Gastrocnemius medialis (tissue), 4 donors: ENCODE results near the gene LRRN3. TPM values are rescaled to one million over a fixed set of nuclear protein-coding genes. Genes with fewer than 3 reads are reported as not detected.
A peak's percentile ranks its signal among the peaks of the same experiment; 100 is the strongest.

Experiments used
- ATAC-seq, 2 donors: fragments of 150-250 bp; one replicate each; pipeline ENCODE4 v1.9.1; 2016
- DNase-seq, 2 donors: peaks; one replicate each; pipeline ENCODE4 v3.0.0-alpha.2; 2019
- H3K27ac ChIP-seq, 4 donors: fragments of 200-600 bp; sonication (generic); 1 replicate in 1 of 4; 2 replicates in 3 of 4; pipeline ENCODE4 v1.5.1; 2016 to 2018; ENCODE audit warnings: mild to moderate bottlenecking in 2 of 4, moderate library complexity in 1 of 4
- H3K27me3 ChIP-seq, 3 donors: fragments of 200-600 bp; sonication (generic) in 2 of 3; 1 replicate in 1 of 3; 2 replicates in 2 of 3; pipeline versions ENCODE4 v1.5.1 to v1.6.0; 2016 to 2019; ENCODE audit warnings: mild to moderate bottlenecking in 1 of 3, moderate library complexity in 1 of 3
- H3K36me3 ChIP-seq, 2 donors: fragments of 200-600 bp; sonication (generic) in 1 of 2; one replicate each; pipeline ENCODE4 v1.5.1; 2017 to 2018
- H3K4me1 ChIP-seq, 2 donors: fragments of 200-600 bp; sonication (generic) in 1 of 2; one replicate each; pipeline ENCODE4 v1.5.1; 2016 to 2017; ENCODE audit warnings: mild to moderate bottlenecking in 2 of 2
- H3K4me3 ChIP-seq, 4 donors: fragments of 200-600 bp; sonication (generic) in 3 of 4; 1 replicate in 1 of 4; 2 replicates in 3 of 4; pipeline ENCODE4 v1.5.1; 2016 to 2019; ENCODE audit warnings: mild to moderate bottlenecking in 2 of 4
- H3K9me3 ChIP-seq, 3 donors: fragments of 200-600 bp; sonication (generic) in 2 of 3; 1 replicate in 1 of 3; 2 replicates in 2 of 3; pipeline ENCODE4 v1.5.1; 2016 to 2019
- POLR2A ChIP-seq, 2 donors: fragments of 450-650 bp; IDR thresholded peaks; one replicate each; pipeline ENCODE4 v1.6.1; 2017; ENCODE audit warnings: antibody characterized with exemption in 2 of 2, mild to moderate bottlenecking in 2 of 2, moderate library complexity in 2 of 2
- in situ Hi-C, 4 donors: fragments of 200-750 bp; cut with MboI; loops; one replicate each; pipeline versions ENCODE4 v1.15.0 to v1.8.0; 2017; ENCODE audit warnings: low sequenced_read_pairs in 4 of 4
- intact Hi-C: fragments of 100-400 bp; cut with DNase I; formaldehyde crosslinking; loops from one replicate; pipeline ENCODE4 v1.15.1; 2023; ENCODE audit warnings: low total_unique reads
- total RNA-seq, 4 donors: library from RNA; depleted of rRNA; stranded (reverse); fragments of >200 nt; gene quantifications; one replicate each; pipeline versions ENCODE4 v1.1.0 to v1.2.3, GENCODE V29; 2016
- TF ChIP-seq, protein P1 (sequence below), 5 experiments: fragments of 450-650 bp in 3 of 5; fragments of 200-600 bp in 2 of 5; sonication (generic) in 2 of 5; IDR thresholded peaks in 4 of 5; conservative IDR thresholded peaks in 1 of 5; 1 replicate in 4 of 5; 2 replicates in 1 of 5; pipeline ENCODE4 v1.5.1; 2016 to 2019; ENCODE audit warnings: antibody characterized with exemption in 5 of 5, mild to moderate bottlenecking in 3 of 5, moderate library complexity in 3 of 5

The LRRN3 gene
- total RNA-seq, 4 donors from 2014 or later = 0.42 to 11.7 (median 6.9) TPM

DNA sequence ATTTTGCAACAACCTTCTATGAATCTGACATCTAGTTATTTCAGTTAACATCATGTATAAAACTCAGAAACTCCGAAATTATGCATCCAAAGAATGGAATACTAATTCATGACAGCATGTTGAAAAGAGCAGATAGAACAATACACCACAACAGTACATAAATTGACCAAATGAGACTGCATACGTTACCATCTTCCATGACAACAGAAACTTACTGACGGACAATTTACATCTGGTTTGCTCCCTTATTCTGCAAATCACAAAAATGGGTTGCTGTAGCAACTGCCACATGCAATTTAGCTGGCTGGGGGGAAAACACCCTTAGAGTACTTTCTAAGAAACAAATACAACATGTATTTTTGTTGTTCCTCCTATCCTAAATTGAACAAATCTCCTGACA is 14.3 kb downstream of the LRRN3 start:
- Histone ChIP-seq H3K4me3 (no peak overlapping the region), H3K36me3 (no peaks in the 10 kb centered on the region), H3K27me3 (no peaks in the 10 kb centered on the region), H3K27ac (no peak overlapping the region), H3K9me3 (no peaks in the 10 kb centered on the region), H3K4me1 (peaks cover 0 to 17% of the 10 kb centered on the region in 2 donors)
- TF ChIP-seq POLR2A (IDR thresholded peaks at IDR 0.05) = no peak
- TF ChIP-seq, protein P1, sequence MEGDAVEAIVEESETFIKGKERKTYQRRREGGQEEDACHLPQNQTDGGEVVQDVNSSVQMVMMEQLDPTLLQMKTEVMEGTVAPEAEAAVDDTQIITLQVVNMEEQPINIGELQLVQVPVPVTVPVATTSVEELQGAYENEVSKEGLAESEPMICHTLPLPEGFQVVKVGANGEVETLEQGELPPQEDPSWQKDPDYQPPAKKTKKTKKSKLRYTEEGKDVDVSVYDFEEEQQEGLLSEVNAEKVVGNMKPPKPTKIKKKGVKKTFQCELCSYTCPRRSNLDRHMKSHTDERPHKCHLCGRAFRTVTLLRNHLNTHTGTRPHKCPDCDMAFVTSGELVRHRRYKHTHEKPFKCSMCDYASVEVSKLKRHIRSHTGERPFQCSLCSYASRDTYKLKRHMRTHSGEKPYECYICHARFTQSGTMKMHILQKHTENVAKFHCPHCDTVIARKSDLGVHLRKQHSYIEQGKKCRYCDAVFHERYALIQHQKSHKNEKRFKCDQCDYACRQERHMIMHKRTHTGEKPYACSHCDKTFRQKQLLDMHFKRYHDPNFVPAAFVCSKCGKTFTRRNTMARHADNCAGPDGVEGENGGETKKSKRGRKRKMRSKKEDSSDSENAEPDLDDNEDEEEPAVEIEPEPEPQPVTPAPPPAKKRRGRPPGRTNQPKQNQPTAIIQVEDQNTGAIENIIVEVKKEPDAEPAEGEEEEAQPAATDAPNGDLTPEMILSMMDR (IDR thresholded peaks at IDR 0.05 in 4 of 5, conservative IDR thresholded peaks at IDR 0.05 in 1 of 5) = no peak
- DNase-seq (no peak), ATAC-seq (no peak)
- intact Hi-C loops (no loop called here), in situ Hi-C loops (no loop called here)

DNA sequence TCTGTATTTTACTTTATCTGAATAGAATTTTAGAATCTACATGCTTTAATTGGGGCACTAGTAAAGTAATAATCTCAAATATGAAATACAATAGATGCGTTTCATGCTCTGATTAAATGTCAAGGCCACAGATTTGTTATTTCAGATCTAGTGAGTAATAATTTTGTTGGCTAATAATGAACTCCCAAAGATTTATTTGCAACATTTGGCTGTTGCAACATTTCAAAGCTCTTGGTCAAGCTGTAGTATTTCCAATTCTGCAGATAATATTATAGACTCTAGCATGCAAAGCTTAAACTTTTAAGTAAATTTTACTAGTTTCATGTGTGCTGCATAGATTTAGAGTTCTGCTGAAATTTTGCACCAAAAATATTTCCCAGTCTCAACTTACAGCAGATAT is 16.7 kb downstream of the LRRN3 start:
- in situ Hi-C loops = no loop called here
- ATAC-seq (peak in 1 of 2 donors; percentile 71), DNase-seq (no peak)
- Histone ChIP-seq H3K36me3 (no peaks in the 10 kb centered on the region), H3K4me1 (peaks cover 0 to 17% of the 10 kb centered on the region in 2 donors), H3K27me3 (no peaks in the 10 kb centered on the region), H3K4me3 (no peak overlapping the region), H3K27ac (no peak overlapping the region), H3K9me3 (no peaks in the 10 kb centered on the region)
- TF ChIP-seq POLR2A (IDR thresholded peaks at IDR 0.05) = no peak
- TF ChIP-seq, protein P1 (IDR thresholded peaks at IDR 0.05 in 4 of 5, conservative IDR thresholded peaks at IDR 0.05 in 1 of 5) = no peak
- intact Hi-C loops = no loop called here

DNA sequence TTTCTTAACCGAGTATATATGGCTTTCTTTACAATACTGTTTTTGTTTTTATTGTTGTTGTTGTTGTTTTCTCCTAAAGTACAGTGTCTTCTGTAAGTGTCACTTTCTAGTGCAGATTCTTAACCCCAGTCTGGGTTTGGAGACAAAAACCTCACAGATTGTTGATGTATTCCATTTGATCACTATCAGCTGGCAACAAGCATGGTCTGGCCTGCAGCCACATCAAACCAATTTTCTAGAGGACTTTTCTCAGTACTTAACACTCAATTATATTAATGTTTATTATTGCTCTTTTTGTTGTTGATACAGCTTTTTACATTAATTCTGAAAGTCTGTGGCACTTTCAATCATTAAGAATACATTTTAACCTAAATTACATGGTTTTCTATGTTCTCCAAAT is 17.1 kb downstream of the LRRN3 start:
- Histone ChIP-seq H3K27ac (no peak overlapping the region), H3K9me3 (no peaks in the 10 kb centered on the region), H3K4me1 (peaks cover 0 to 17% of the 10 kb centered on the region in 2 donors), H3K36me3 (no peaks in the 10 kb centered on the region), H3K4me3 (no peak overlapping the region), H3K27me3 (no peaks in the 10 kb centered on the region)
- in situ Hi-C loops (no loop called here), intact Hi-C loops (no loop called here)
- ATAC-seq (no peak), DNase-seq (no peak)
- TF ChIP-seq, protein P1 (IDR thresholded peaks at IDR 0.05 in 4 of 5, conservative IDR thresholded peaks at IDR 0.05 in 1 of 5) = no peak
- no peak for TF ChIP-seq POLR2A (IDR thresholded peaks at IDR 0.05)

DNA sequence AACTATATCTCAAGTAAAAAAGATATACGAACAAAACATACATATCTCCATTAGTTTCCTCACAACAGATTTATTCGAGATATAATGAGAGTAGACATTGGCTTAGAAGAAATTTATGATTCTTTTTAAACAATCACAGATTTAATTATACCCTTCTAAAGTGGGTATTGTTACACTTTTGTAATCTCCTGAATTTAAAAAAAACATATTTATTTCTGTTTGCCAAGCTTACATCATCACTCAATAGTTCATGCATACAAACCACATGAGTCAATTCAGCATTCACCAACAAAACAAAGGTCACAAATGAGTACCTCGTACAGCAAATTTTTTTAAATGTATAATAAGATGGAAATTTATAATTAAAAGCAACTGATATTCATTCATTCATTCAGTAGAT is 17.6 kb downstream of the LRRN3 start:
- Histone ChIP-seq H3K27me3 (no peaks in the 10 kb centered on the region), H3K4me3 (no peak overlapping the region), H3K9me3 (no peaks in the 10 kb centered on the region), H3K4me1 (peaks cover 0 to 17% of the 10 kb centered on the region in 2 donors), H3K27ac (no peak overlapping the region), H3K36me3 (no peaks in the 10 kb centered on the region)
- intact Hi-C loops = no loop called here
- TF ChIP-seq, protein P1 (IDR thresholded peaks at IDR 0.05 in 4 of 5, conservative IDR thresholded peaks at IDR 0.05 in 1 of 5) = no peak
- TF ChIP-seq POLR2A (IDR thresholded peaks at IDR 0.05) = no peak
- in situ Hi-C loops = no loop called here
- no peak for DNase-seq
- no peak for ATAC-seq

DNA sequence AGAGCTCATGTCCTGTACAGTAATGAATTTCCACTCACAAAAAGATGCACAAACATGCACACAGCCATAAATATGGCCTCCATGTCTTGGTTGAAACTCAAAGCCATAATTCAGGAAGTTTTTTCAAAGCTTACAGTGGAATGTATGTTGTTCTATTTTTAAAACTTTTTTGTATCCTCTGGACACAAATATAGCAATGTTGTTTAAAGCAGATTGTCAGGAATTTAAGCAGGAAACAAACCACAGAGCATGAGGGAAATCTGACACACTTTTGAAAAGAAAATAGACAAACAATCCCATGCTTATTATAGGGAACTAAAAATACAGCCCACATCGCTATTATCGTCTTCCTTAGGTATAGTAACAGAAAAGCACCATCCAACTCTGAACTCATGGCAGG is 21.5 kb downstream of the LRRN3 start:
- H3K4me3 ChIP-seq = no peak overlapping the region
- in situ Hi-C loops (no loop called here), intact Hi-C loops (no loop called here)
- no peaks in the 10 kb centered on the region for H3K27me3 ChIP-seq
- ATAC-seq (no peak), DNase-seq (no peak)
- no peak overlapping the region for H3K27ac ChIP-seq
- no peaks in the 10 kb centered on the region for H3K9me3 ChIP-seq
- H3K4me1 ChIP-seq = peaks cover 0 to 14% of the 10 kb centered on the region in 2 donors
- TF ChIP-seq POLR2A (IDR thresholded peaks at IDR 0.05) = no peak
- TF ChIP-seq, protein P1 (IDR thresholded peaks at IDR 0.05 in 4 of 5, conservative IDR thresholded peaks at IDR 0.05 in 1 of 5) = no peak
- no peaks in the 10 kb centered on the region for H3K36me3 ChIP-seq
